Adrenal gland (tissue), 5 donors: ENCODE results near the gene PLA2G2F.

Experiments used
- CTCF ChIP-seq, 6 experiments: fragments of 450-650 bp in 4 of 6; fragments of 200-600 bp in 2 of 6; sonication (generic) in 1 of 6; IDR thresholded peaks; 1 replicate in 5 of 6; 2 replicates in 1 of 6; pipeline versions ENCODE4 v1.5.1 to v1.8.0; 2016 to 2021; ENCODE audit warnings: antibody characterized with exemption in 6 of 6, mild to moderate bottlenecking in 2 of 6, moderate library complexity in 1 of 6
- POLR2A ChIP-seq, 2 donors: fragments of 450-650 bp; IDR thresholded peaks; one replicate each; pipeline ENCODE4 v1.6.1; 2017; ENCODE audit warnings: antibody characterized with exemption in 2 of 2, mild to moderate bottlenecking in 2 of 2, moderate library complexity in 1 of 2
- donor health status: DM: no; HTN: no; CAD: no.

- no peak for TF ChIP-seq CTCF (IDR thresholded peaks at IDR 0.05)
- no peak for TF ChIP-seq POLR2A (IDR thresholded peaks at IDR 0.05)
Measured at GRCh38 chr1:20095564-20096434, 43.3 kb upstream of the PLA2G2F start.
